ENCODE results near the gene CDC42EP4.
"Not testable (repeated sequence)": the region's sequence is repeated elsewhere in the genome, so short reads cannot be mapped to it uniquely, and the experiment has no call there.

Gene CDC42EP4

DNA sequence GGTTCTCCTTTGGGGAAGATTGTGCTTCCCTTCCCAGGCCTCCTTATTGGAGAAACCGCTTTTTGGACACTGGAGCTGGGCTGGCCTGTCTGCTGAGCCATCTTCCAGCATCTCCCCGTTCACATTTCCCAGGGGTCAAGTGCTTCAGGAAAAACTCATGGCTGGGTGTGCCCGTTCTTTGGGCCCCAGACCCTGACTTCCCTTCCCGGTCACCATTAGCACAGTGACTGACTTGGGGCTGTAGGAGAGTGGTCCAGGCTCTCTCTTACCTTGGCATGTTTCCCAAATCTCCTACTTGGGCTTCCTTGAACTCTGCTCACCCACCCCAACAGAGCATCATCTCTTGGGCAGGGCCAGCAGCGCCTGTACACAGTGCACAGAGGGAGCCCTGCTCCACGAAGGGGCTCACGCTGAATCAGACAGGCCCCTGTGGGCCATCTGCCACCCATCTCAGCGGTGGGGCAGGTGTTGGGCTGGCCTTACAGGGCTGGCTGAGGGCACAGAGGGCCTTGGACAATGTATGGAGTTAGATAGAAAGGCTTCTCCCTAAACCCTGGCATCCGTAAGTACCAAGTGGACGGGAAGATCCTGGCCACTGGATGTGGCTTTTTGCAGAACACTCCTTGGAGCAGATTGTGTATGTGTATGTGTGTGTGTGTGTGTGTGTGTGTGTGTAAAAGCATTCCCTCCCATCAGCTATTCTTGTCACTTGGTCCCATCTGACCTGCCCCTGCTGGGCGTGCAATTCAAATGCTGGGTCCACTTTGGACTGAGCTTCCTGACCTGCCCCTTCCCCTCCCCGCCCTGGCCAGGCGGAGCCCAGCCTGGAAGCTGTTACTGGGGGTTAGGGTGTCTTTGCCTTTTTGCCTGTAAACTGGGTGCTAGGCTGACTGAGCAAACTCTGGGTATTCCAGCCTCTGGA lies 24.9 kb upstream of the CDC42EP4 start:
- Histone ChIP-seq H3K9ac (ENCODE audit: low read length) (no peak overlapping the region), H3K36me3 (replicated peaks; ENCODE audit: low read depth, low read length) (no peaks in the 10 kb centered on the region), H3K27me3 (ENCODE audit: low read depth, low read length) (no peaks in the 10 kb centered on the region), H3K4me1 (ENCODE audit: low read length) (no peaks in the 10 kb centered on the region), H3K79me2 (ENCODE audit: low read length) (no peaks in the 10 kb centered on the region), H3K9me3 (ENCODE audit: insufficient read depth, low read length) (no peaks in the 10 kb centered on the region), H3K4me2 (ENCODE audit: low read length) (no peak overlapping the region), H2AFZ (ENCODE audit: low read depth, low read length) (no peak overlapping the region), H4K20me1 (ENCODE audit: insufficient read depth, low read length) (no peaks in the 10 kb centered on the region), H3K27ac (ENCODE audit: low read length) (no peak overlapping the region), H3K4me3 (ENCODE audit: low read length) (no peak overlapping the region)
- TF ChIP-seq EZH2phosphoT487 (IDR thresholded peaks at IDR 0.05; ENCODE audit: low read depth) = no peak
- TF ChIP-seq, protein P1, sequence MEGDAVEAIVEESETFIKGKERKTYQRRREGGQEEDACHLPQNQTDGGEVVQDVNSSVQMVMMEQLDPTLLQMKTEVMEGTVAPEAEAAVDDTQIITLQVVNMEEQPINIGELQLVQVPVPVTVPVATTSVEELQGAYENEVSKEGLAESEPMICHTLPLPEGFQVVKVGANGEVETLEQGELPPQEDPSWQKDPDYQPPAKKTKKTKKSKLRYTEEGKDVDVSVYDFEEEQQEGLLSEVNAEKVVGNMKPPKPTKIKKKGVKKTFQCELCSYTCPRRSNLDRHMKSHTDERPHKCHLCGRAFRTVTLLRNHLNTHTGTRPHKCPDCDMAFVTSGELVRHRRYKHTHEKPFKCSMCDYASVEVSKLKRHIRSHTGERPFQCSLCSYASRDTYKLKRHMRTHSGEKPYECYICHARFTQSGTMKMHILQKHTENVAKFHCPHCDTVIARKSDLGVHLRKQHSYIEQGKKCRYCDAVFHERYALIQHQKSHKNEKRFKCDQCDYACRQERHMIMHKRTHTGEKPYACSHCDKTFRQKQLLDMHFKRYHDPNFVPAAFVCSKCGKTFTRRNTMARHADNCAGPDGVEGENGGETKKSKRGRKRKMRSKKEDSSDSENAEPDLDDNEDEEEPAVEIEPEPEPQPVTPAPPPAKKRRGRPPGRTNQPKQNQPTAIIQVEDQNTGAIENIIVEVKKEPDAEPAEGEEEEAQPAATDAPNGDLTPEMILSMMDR (IDR thresholded peaks at IDR 0.05; ENCODE audit: low read depth, low read length) = no peak

DNA sequence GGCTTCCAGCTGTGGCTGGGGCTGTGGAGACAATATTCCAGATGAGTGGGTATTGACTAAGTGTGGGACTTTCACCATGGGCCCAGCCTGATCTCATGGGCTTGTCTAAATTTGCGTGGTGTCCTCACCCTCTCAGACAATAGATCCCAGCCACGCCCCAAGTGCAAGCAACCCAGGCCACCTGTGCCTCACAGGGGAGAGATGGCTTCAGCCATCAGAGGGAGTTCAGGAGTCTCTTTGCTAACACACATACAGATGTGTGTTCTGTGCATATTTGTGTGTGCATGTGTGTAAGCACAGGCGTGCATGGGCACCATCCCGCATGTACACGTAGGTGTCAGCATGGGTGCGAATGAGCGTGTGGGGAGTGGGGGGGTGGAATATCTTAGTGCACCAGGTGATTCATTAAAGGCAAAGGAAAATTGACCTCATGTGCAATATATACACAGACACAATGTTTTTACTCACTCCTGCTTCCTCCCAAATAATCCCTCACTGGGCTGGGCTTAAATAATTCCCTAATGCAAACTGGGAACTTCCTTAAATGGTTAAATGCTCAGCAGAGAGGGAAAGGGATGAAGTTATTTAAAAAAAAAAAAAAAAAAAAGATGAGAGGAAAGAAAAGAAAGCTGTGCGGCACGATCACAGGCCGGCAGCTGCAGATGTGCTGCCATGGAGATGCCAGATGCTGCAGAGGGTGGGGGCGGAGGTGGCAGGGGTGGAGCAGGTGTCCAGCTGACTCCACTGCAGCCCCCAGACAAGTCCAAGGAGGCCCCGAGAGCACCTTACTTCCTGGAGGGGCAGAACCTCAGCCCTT lies 24.0 kb upstream of the CDC42EP4 start:
- no peaks in the 10 kb centered on the region for H3K36me3 ChIP-seq (replicated peaks; ENCODE audit: low read depth, low read length)
- no peaks in the 10 kb centered on the region for H3K9me3 ChIP-seq (ENCODE audit: insufficient read depth, low read length)
- no peaks in the 10 kb centered on the region for H3K27me3 ChIP-seq (ENCODE audit: low read depth, low read length)
- no peaks in the 10 kb centered on the region for H4K20me1 ChIP-seq (ENCODE audit: insufficient read depth, low read length)
- H3K9ac ChIP-seq (ENCODE audit: low read length) = no peak overlapping the region
- H3K4me1 ChIP-seq (ENCODE audit: low read length) = no peaks in the 10 kb centered on the region
- no peak overlapping the region for H3K4me2 ChIP-seq (ENCODE audit: low read length)
- H2AFZ ChIP-seq (ENCODE audit: low read depth, low read length) = no peak overlapping the region
- no peaks in the 10 kb centered on the region for H3K79me2 ChIP-seq (ENCODE audit: low read length)
- no peak overlapping the region for H3K27ac ChIP-seq (ENCODE audit: low read length)
- H3K4me3 ChIP-seq (ENCODE audit: low read length) = no peak overlapping the region
- no peak for TF ChIP-seq EZH2phosphoT487 (IDR thresholded peaks at IDR 0.05; ENCODE audit: low read depth)
- TF ChIP-seq, protein P1 (IDR thresholded peaks at IDR 0.05; ENCODE audit: low read depth, low read length) = no peak

DNA sequence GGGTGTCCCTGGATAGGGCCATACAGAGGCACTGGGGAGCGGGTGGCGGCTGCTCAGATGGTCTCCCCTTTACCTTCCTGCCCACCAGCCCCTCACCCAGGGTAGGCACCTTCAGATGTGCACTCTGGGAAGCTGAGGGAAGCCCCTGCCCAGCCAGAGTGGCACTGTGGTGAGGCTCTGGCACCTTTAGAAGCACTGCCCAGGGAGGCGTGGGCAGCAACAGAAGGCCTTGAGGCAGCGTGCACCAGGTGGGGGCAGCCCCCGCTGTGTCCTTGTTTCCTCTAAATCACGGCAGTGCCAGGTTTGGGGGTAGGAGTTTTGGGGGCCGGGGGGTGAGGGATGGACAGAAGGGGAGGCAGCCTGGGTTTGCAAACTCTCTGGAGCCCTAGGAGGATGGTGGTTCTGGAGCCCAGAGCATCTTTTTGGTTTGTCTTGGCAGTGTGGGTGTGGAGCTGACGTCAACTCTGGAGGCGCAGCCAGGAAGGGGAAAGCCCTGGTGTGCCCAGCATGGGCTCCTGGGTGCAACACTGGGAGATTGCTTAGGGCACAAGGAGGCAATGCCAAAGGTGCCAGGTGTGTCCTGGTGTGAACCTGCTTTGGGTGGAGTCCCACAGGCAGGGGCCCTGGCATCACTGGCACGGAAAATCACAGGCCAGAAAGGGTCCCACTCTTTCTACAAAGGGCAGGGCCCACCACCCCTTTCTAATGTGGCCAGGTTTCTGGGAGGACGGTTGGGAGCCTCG lies 23.1 kb upstream of the CDC42EP4 start:
- H3K9me3 ChIP-seq (ENCODE audit: insufficient read depth, low read length) = no peaks in the 10 kb centered on the region
- no peaks in the 10 kb centered on the region for H4K20me1 ChIP-seq (ENCODE audit: insufficient read depth, low read length)
- H3K79me2 ChIP-seq (ENCODE audit: low read length) = no peaks in the 10 kb centered on the region
- H3K27me3 ChIP-seq (ENCODE audit: low read depth, low read length) = no peaks in the 10 kb centered on the region
- no peak overlapping the region for H3K9ac ChIP-seq (ENCODE audit: low read length)
- H3K27ac ChIP-seq (ENCODE audit: low read length) = no peak overlapping the region
- no peaks in the 10 kb centered on the region for H3K4me1 ChIP-seq (ENCODE audit: low read length)
- H3K4me2 ChIP-seq (ENCODE audit: low read length) = no peak overlapping the region
- H3K4me3 ChIP-seq (ENCODE audit: low read length) = no peak overlapping the region
- H2AFZ ChIP-seq (ENCODE audit: low read depth, low read length) = no peak overlapping the region
- TF ChIP-seq, protein P1 (IDR thresholded peaks at IDR 0.05; ENCODE audit: low read depth, low read length) = no peak
- no peak for TF ChIP-seq EZH2phosphoT487 (IDR thresholded peaks at IDR 0.05; ENCODE audit: low read depth)
- no peaks in the 10 kb centered on the region for H3K36me3 ChIP-seq (replicated peaks; ENCODE audit: low read depth, low read length)

DNA sequence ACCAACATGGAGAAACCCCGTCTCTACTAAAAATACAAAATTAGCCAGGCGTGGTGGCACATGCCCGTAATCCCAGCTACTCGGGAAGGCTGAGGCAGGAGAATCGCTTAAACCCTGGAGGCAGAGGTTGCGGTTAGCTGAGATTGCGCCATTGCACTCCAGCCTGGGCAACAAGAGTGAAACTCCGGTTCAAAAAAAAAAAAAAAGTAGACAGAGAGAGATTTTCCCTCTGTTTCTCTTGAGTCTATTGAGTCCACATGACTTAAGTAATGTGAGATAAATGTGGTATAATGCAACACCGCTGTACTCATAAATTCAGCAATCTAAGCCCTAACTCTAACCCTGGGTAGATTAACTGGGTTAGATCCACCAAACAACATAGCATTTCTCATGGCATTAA lies 21.6 kb upstream of the CDC42EP4 start:
- not testable (repeated sequence) for H3K4me1 ChIP-seq (ENCODE audit: low read length); H4K20me1 ChIP-seq (ENCODE audit: insufficient read depth, low read length); H3K9me3 ChIP-seq (ENCODE audit: insufficient read depth, low read length); H3K27me3 ChIP-seq (ENCODE audit: low read depth, low read length); H3K4me3 ChIP-seq (ENCODE audit: low read length); H3K4me2 ChIP-seq (ENCODE audit: low read length); H3K79me2 ChIP-seq (ENCODE audit: low read length); H3K9ac ChIP-seq (ENCODE audit: low read length); H2AFZ ChIP-seq (ENCODE audit: low read depth, low read length); H3K36me3 ChIP-seq (replicated peaks; ENCODE audit: low read depth, low read length); H3K27ac ChIP-seq (ENCODE audit: low read length)
